Neural crest cell (in vitro differentiated cells): ENCODE results near the gene RAI1. TPM values are rescaled to one million over a fixed set of nuclear protein-coding genes. Genes with fewer than 3 reads are reported as not detected.

Experiments
- DNase-seq: peaks from one replicate; pipeline ENCODE4 v3.0.0; 2021; ENCODE audit warnings: low read depth, mixed read lengths, low spot score
- H3K27ac Mint-ChIP-seq: one replicate; pipeline ENCODE4 v1.8.0; 2021; ENCODE audit warnings: mild to moderate bottlenecking, mixed read lengths; ENCODE audit not compliant: unreplicated experiment
- H3K27me3 Mint-ChIP-seq: 2 replicates; pipeline ENCODE4 v1.8.0; 2021; ENCODE audit warnings: low read depth, mild to moderate bottlenecking, mixed read lengths
- H3K36me3 Mint-ChIP-seq: 2 replicates; pipeline ENCODE4 v1.8.0; 2021; ENCODE audit warnings: low read depth, mild to moderate bottlenecking, mixed read lengths
- H3K4me1 Mint-ChIP-seq: 2 replicates; pipeline ENCODE4 v1.8.0; 2021; ENCODE audit warnings: mixed read lengths
- H3K4me3 Mint-ChIP-seq: one replicate; pipeline ENCODE4 v1.8.0; 2021; ENCODE audit warnings: mild to moderate bottlenecking, mixed read lengths
- H3K9me3 Mint-ChIP-seq: 2 replicates; pipeline ENCODE4 v1.8.0; 2021; ENCODE audit warnings: mixed read lengths
- CTCF ChIP-seq: fragments of 200-600 bp; sonication (generic); conservative IDR thresholded peaks from 2 replicates; pipeline ENCODE4 v1.5.0; 2021; ENCODE audit warnings: antibody characterized with exemption, mild to moderate bottlenecking
- total RNA-seq: library from RNA; stranded (reverse); gene quantifications from 2 replicates; pipeline ENCODE4 v1.2.1, GENCODE V29; 2021

RAI1 gene
- total RNA-seq, 1 donor from 2014 or later: 54.0 TPM

- no peak for DNase-seq
- Mint-ChIP-seq H3K27ac (no peak overlapping the region), H3K4me1 (peaks cover 46% of the 10 kb centered on the region), H3K36me3 (no peaks in the 10 kb centered on the region), H3K27me3 (no peaks in the 10 kb centered on the region), H3K9me3 (no peaks in the 10 kb centered on the region), H3K4me3 (no peak overlapping the region)
- TF ChIP-seq CTCF: no peak
These were observed 79.1 kb downstream of the RAI1 start for GRCh38 chr17:17760350-17760749.

- no peak overlapping the region for H3K4me3 Mint-ChIP-seq
- TF ChIP-seq CTCF: no peak
- peaks cover 53% of the 10 kb centered on the region for H3K4me1 Mint-ChIP-seq
- no peaks in the 10 kb centered on the region for H3K27me3 Mint-ChIP-seq
- H3K9me3 Mint-ChIP-seq: no peaks in the 10 kb centered on the region
- H3K27ac Mint-ChIP-seq: no peak overlapping the region
- H3K36me3 Mint-ChIP-seq: no peaks in the 10 kb centered on the region
- no peak for DNase-seq
These were observed 79.8 kb downstream of the RAI1 start for GRCh38 chr17:17760872-17761550.

GRCh38 chr17:17761894-17762743, 80.9 kb downstream of the RAI1 start:
- H3K4me3 Mint-ChIP-seq: peak overlapping the region; percentile 15
- TF ChIP-seq CTCF: no peak
- H3K9me3 Mint-ChIP-seq: no peaks in the 10 kb centered on the region
- peak overlapping the region; percentile 52 for H3K27ac Mint-ChIP-seq
- H3K36me3 Mint-ChIP-seq: no peaks in the 10 kb centered on the region
- H3K4me1 Mint-ChIP-seq: peaks cover 60% of the 10 kb centered on the region
- H3K27me3 Mint-ChIP-seq: no peaks in the 10 kb centered on the region
- DNase-seq: no peak

- DNase-seq: no peak
- no peak for TF ChIP-seq CTCF
- no peak overlapping the region for H3K4me3 Mint-ChIP-seq
- no peak overlapping the region for H3K27ac Mint-ChIP-seq
- peaks cover 65% of the 10 kb centered on the region for H3K4me1 Mint-ChIP-seq
- no peaks in the 10 kb centered on the region for H3K9me3 Mint-ChIP-seq
- no peaks in the 10 kb centered on the region for H3K27me3 Mint-ChIP-seq
- no peaks in the 10 kb centered on the region for H3K36me3 Mint-ChIP-seq
These were observed 81.5 kb downstream of the RAI1 start for GRCh38 chr17:17762744-17763105.

- Mint-ChIP-seq H3K27ac (no peak overlapping the region), H3K4me1 (peaks cover 66% of the 10 kb centered on the region), H3K27me3 (no peaks in the 10 kb centered on the region), H3K4me3 (no peak overlapping the region), H3K36me3 (no peaks in the 10 kb centered on the region), H3K9me3 (no peaks in the 10 kb centered on the region)
- TF ChIP-seq CTCF: no peak
- no peak for DNase-seq
These were observed 81.9 kb downstream of the RAI1 start for GRCh38 chr17:17763136-17763535.
